ENCODE measurements around the gene KRTAP5-6. TPM values are rescaled to one million over a fixed set of nuclear protein-coding genes. Genes with fewer than 3 reads are reported as not detected.

KRTAP5-6 gene
- total RNA-seq, 2 donors from 2014 or later = not detected

DNA sequence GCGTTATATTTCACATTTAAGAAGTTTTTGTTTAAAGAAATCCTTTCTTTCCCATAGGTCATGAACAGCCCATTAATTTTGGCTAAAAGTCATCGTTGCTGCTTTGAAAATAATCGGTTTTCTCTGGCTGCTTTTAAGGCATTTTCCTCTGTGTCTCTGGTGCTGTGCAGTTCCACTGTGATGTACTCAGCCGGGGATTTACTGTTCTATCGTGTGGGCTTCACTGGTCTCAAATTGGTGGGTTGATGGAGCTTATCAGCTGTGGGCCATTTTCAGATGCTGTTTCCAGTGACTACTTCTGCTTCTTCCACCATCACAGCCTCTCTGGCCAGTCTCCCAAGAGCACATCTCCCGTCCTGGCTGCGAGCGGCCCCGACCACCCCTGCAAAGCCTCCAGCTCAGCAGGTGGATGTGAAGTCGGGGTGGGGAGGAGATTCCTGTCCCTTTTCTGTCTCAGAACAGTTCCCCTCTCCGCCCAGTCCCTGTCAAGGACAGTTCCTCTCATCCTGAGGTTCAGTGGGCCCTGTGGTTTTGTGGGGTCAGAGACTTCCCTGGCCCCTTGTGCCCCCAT is 33.1 kb downstream of the KRTAP5-6 start:
- TF ChIP-seq, protein P1, sequence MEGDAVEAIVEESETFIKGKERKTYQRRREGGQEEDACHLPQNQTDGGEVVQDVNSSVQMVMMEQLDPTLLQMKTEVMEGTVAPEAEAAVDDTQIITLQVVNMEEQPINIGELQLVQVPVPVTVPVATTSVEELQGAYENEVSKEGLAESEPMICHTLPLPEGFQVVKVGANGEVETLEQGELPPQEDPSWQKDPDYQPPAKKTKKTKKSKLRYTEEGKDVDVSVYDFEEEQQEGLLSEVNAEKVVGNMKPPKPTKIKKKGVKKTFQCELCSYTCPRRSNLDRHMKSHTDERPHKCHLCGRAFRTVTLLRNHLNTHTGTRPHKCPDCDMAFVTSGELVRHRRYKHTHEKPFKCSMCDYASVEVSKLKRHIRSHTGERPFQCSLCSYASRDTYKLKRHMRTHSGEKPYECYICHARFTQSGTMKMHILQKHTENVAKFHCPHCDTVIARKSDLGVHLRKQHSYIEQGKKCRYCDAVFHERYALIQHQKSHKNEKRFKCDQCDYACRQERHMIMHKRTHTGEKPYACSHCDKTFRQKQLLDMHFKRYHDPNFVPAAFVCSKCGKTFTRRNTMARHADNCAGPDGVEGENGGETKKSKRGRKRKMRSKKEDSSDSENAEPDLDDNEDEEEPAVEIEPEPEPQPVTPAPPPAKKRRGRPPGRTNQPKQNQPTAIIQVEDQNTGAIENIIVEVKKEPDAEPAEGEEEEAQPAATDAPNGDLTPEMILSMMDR (IDR thresholded peaks at IDR 0.05) = no peak
- no peak for TF ChIP-seq POLR2A (IDR thresholded peaks at IDR 0.05)
- DNase-seq (no peak), ATAC-seq (no peak)
- H3K27me3 ChIP-seq = no peaks in the 10 kb centered on the region
- intact Hi-C loops (cut with DNase I) = no loop called here
- no peaks in the 10 kb centered on the region for H3K4me1 ChIP-seq
- 44 to 60% methylated on average over 8 to 10 of the region's 11 CpGs for WGBS, 2 donors
- H3K27ac ChIP-seq = no peak overlapping the region
- H3K36me3 ChIP-seq (replicated peaks in 1 of 2; ENCODE audit: insufficient read depth in 1 of 2, low read depth in 2 of 2) = no peaks in the 10 kb centered on the region
- no peak overlapping the region for H3K4me3 ChIP-seq
- H3K9me3 ChIP-seq = no peaks in the 10 kb centered on the region

DNA sequence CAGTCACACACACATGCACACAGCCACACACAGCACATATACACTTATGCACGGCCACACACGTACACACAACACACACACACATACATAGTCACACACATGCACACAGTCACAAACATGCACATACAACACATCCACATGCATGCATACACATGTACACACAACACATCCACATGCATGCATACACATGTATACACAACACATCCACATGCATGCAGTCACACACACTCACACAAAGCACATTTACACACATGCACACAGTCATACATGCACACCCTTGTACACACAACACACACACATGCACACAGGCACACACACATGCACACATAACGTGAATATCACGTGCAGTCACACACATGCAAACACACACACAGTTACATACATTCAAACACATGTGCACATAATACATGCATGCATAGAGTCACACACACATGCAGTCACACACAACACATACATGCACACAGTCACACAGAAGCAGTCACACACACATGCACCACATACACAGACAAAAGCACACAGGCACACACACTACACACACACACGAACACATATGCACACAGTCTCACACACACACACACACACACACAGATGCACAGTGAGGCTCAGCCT is 34.6 kb downstream of the KRTAP5-6 start:
- no peaks in the 10 kb centered on the region for H3K4me1 ChIP-seq
- intact Hi-C loops (cut with DNase I) = no loop called here
- H3K4me3 ChIP-seq = no peak overlapping the region
- peaks cover 0 to 6% (median 0%) of the 10 kb centered on the region in 3 donors for H3K9me3 ChIP-seq
- TF ChIP-seq, protein P1 (IDR thresholded peaks at IDR 0.05) = no peak
- TF ChIP-seq POLR2A (IDR thresholded peaks at IDR 0.05) = no peak
- H3K36me3 ChIP-seq (replicated peaks in 1 of 2; ENCODE audit: insufficient read depth in 1 of 2, low read depth in 2 of 2) = no peaks in the 10 kb centered on the region
- 46 to 52% methylated on average over 5 of the region's 5 CpGs for WGBS, 2 donors
- ATAC-seq (no peak), DNase-seq (no peak)
- no peaks in the 10 kb centered on the region for H3K27me3 ChIP-seq
- no peak overlapping the region for H3K27ac ChIP-seq

DNA sequence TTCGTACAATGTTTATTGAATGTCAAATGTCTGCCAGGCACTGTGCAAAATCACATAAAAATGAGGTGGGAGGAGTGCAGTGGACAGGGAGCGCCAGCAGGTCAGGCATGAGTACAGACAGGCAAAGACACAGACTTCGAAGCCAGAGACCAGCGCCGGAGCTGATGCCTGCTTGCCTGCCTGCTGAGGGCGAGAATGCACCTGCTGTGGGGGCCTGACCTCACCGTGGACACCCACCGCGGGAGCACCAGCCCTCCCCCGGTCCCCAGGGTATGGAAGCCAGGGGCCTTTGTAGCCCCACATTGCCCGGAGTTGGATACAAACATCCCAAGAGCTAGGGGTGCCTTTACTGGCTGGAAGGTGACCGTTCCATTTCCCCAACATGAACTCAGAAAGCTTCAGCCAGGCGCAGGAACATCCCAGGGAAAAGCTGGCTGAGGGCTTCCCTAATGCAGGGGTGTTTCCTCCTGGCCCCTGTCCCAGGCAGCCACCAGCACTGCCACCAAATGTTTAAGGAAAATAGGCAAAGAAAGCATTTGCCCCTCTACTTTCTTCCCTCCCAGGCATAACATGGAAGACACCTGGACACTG is 35.5 kb downstream of the KRTAP5-6 start:
- no peak for ATAC-seq
- no peak overlapping the region for H3K27ac ChIP-seq
- TF ChIP-seq, protein P1 (IDR thresholded peaks at IDR 0.05) = no peak
- TF ChIP-seq POLR2A (IDR thresholded peaks at IDR 0.05) = no peak
- intact Hi-C loops (cut with DNase I) = no loop called here
- no peaks in the 10 kb centered on the region for H3K36me3 ChIP-seq (replicated peaks in 1 of 2; ENCODE audit: insufficient read depth in 1 of 2, low read depth in 2 of 2)
- 22 to 35% methylated on average over 5 to 13 of the region's 13 CpGs for WGBS, 2 donors
- H3K4me1 ChIP-seq = no peaks in the 10 kb centered on the region
- peaks cover 0 to 9% (median 0%) of the 10 kb centered on the region in 3 donors for H3K9me3 ChIP-seq
- no peaks in the 10 kb centered on the region for H3K27me3 ChIP-seq
- H3K4me3 ChIP-seq = no peak overlapping the region
- DNase-seq = no peak

DNA sequence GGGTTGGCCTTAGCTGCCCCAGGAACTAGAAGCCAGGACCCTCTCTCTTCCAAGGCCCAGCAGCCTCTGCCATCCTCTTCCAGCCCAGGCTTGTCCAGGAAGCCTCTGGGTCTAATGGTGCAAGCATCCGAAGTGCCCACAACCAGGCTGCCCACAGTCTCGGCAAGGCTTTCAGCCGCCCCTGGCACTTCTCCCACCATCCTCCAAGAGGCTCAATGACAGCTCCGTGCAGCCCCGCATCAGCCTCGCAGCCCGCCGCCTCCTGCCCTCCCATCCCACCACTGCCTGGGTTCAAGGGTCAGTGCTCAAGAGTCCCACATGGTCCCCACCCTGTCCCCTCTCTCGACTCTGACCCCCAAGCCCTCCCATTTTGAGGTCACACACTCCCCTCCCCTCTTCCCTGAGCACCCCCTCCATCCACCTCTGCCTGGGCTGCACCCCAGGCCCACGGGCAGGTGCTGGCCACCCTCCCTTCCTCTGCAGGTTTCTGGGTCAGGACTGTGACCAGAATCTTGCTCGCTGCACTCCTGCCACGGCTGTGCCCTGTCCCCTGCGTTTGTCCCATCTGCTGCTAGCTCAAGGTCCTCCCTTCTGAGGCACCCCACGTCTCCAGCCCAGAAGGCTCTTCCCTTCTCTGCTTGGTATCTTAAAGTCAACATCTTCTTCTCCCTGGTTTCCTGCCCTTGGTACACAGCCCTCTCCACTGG is 36.2 kb downstream of the KRTAP5-6 start:
- TF ChIP-seq POLR2A (IDR thresholded peaks at IDR 0.05) = no peak
- TF ChIP-seq, protein P1 (IDR thresholded peaks at IDR 0.05) = no peak
- ATAC-seq (no peak), DNase-seq (no peak)
- Histone ChIP-seq H3K27ac (no peak overlapping the region), H3K4me1 (no peaks in the 10 kb centered on the region), H3K36me3 (replicated peaks in 1 of 2; ENCODE audit: insufficient read depth in 1 of 2, low read depth in 2 of 2) (no peaks in the 10 kb centered on the region), H3K9me3 (peaks cover 0 to 9% (median 0%) of the 10 kb centered on the region in 3 donors), H3K4me3 (no peak overlapping the region), H3K27me3 (no peaks in the 10 kb centered on the region)
- 51 to 59% methylated on average over 13 to 14 of the region's 14 CpGs for WGBS, 2 donors
- intact Hi-C loops (cut with DNase I) = no loop called here

All from body of pancreas (tissue), 4 donors.